ENCODE results near the gene ADAMTS16.

The ADAMTS16 gene

GRCh38 chr5:5141625-5142525, 1.7 kb downstream of the ADAMTS16 start:
- DNase-seq (ENCODE audit: low read depth) = peak; percentile 72

- no peak for DNase-seq (ENCODE audit: low read depth)
Observed at GRCh38 chr5:5144441-5144840, 4.3 kb downstream of the ADAMTS16 start.

- DNase-seq (ENCODE audit: low read depth) = peak; percentile 9
Observed at GRCh38 chr5:5145651-5146529, 5.8 kb downstream of the ADAMTS16 start.

GRCh38 chr5:5146530-5147160, 6.5 kb downstream of the ADAMTS16 start:
- DNase-seq (ENCODE audit: low read depth) = no peak

GRCh38 chr5:5149154-5149553, 9.0 kb downstream of the ADAMTS16 start:
- DNase-seq (ENCODE audit: low read depth) = no peak

- DNase-seq (ENCODE audit: low read depth) = no peak
Observed at GRCh38 chr5:5150667-5151066, 10.5 kb downstream of the ADAMTS16 start.

GRCh38 chr5:5154733-5155132, 14.6 kb downstream of the ADAMTS16 start:
- DNase-seq (ENCODE audit: low read depth) = no peak

GRCh38 chr5:5155617-5156016, 15.5 kb downstream of the ADAMTS16 start:
- no peak for DNase-seq (ENCODE audit: low read depth)

- no peak for DNase-seq (ENCODE audit: low read depth)
Observed at GRCh38 chr5:5156471-5157082, 16.4 kb downstream of the ADAMTS16 start.

GRCh38 chr5:5158472-5158895, 18.4 kb downstream of the ADAMTS16 start:
- no peak for DNase-seq (ENCODE audit: low read depth)

- no peak for DNase-seq (ENCODE audit: low read depth)
Observed at GRCh38 chr5:5159282-5160103, 19.4 kb downstream of the ADAMTS16 start.

- DNase-seq (ENCODE audit: low read depth) = no peak
Observed at GRCh38 chr5:5164163-5164562, 24.0 kb downstream of the ADAMTS16 start.

GRCh38 chr5:5165541-5166002, 25.4 kb downstream of the ADAMTS16 start:
- DNase-seq (ENCODE audit: low read depth) = no peak

GRCh38 chr5:5169466-5169865, 29.3 kb downstream of the ADAMTS16 start:
- DNase-seq (ENCODE audit: low read depth) = no peak

GRCh38 chr5:5178136-5178535, 38.0 kb downstream of the ADAMTS16 start:
- no peak for DNase-seq (ENCODE audit: low read depth)

GRCh38 chr5:5178580-5178979, 38.5 kb downstream of the ADAMTS16 start:
- no peak for DNase-seq (ENCODE audit: low read depth)

- DNase-seq (ENCODE audit: low read depth) = no peak
Observed at GRCh38 chr5:5179079-5179478, 38.9 kb downstream of the ADAMTS16 start.

GRCh38 chr5:5179597-5179996, 39.5 kb downstream of the ADAMTS16 start:
- DNase-seq (ENCODE audit: low read depth) = no peak

GRCh38 chr5:5181650-5182324, 41.7 kb downstream of the ADAMTS16 start:
- no peak for DNase-seq (ENCODE audit: low read depth)

- DNase-seq (ENCODE audit: low read depth) = no peak
Observed at GRCh38 chr5:5182508-5183188, 42.5 kb downstream of the ADAMTS16 start.
